NAMALWA (cell line): ENCODE data around the gene RAB15.
"Not testable (repeated sequence)": the region's sequence is repeated elsewhere in the genome, so short reads cannot be mapped to it uniquely, and the experiment has no call there.

Experiments used
- DNase-seq: peaks from one replicate; pipeline ENCODE4 v3.0.0-alpha.2; 2015; ENCODE audit warnings: low spot score

Gene RAB15

DNA sequence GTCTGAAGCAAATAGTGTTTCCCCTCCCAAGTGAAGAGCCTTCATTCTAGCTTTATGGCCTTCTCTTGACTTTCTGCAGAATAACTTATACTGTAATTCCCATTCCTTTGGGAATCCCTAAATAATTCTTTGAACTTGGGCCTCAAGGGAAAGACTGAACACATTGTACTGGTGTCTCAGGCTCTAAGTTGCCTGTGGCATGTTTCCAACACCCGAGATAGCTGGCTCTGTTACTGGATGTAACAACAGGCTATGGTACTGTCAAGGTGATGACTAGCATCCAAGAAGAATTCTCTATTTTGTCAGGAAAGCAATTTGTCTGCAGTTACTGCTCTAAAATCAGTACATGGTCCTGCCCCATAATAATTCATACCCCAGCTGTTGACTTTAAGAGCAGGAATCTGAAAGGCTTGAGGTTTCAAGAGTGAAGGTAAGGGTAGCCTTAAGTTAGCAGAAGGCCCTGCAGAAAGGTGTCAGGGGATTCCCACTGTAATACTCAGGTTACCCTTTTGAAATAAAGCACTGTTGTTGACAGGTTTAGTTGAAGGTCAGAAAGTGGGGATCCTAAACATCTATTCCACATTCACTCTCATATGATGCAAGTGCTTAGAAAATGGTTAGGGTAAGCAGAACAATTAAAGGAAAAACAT, 34.8 kb downstream of the RAB15 start:
- DNase-seq = no peak

DNA sequence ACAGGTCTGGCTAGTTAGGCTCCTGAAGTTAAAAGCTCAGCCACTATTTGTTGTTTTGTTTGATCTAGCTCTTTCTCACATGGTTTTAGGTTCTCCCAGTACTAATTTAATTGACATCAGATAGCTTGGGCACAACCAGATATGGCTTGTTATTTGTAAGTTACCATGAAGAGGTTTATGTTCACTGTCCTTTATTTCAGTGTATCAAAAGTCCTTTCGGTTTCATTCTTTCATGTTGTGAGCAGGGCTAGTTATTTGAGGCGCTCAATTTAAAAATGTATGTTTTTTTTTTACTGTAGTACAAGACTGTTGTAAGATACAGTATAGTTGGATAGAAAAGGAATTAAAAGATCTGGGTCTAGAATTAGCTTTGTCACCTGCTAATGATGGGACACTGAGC, 36.6 kb downstream of the RAB15 start:
- DNase-seq = no peak

GRCh38 chr14:64934338-64934929, 37.7 kb downstream of the RAB15 start:
- no peak for DNase-seq

- no peak for DNase-seq
These were observed 39.9 kb downstream of the RAB15 start for GRCh38 chr14:64932231-64932630.

DNA sequence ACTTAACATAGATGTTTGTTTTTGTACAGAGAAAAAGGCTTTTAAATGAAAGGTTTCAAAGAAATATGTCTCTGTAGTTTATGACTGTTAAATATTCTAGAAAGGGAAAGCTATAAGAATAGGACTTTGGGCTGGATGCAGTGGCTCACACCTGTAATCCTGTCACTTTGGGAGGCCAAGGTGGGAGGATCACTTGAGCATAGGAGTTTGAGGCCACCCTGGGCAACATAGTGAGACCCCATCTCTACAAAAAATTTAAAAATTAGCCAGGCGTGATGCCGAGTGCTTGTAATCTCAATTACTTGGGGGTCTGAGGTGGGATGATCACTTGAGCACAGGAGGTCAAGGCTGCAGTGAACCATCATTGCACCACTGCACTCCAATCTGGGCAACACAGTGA, 41.0 kb downstream of the RAB15 start:
- DNase-seq = no peak

- DNase-seq = no peak
These were observed 41.9 kb downstream of the RAB15 start for GRCh38 chr14:64930085-64930843.

GRCh38 chr14:64929014-64929359, 43.1 kb downstream of the RAB15 start:
- DNase-seq = no peak

DNA sequence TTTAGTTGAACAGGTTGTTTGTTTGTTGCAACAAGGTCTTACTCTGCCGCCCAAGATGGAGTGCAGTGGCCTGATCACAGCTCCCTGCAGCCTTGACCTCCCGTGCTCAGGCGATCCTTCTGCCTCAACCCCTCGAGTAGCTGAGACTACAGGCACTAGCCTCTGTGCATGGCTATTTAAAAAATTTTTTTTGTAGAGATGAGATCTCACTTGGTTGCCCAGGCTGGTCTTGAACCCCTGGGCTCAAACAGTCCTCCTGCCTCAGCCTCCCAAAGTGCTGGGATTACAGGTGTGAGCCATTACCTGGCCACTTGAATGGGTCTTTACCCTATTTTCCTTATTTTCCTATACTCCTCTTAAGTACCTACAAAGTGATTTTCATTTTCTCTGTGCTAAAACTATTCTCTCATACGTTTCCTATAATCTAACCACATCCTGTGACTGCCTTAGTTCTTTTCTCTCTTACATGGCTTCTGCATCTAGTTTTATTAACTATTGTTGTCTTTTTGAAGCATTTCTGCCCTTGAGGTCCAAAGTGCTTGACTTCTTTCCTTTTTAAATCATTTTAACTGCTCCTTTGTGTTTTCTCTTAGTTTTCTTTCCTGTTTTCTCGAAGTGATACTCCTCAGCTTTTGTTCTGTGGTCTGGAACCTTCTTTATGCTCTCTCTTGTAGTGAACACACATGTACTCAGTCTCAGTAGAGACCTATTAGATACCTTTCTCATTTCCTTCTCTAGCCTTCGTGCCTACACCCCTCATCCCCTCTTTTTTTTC, 43.7 kb downstream of the RAB15 start:
- no peak for DNase-seq

DNA sequence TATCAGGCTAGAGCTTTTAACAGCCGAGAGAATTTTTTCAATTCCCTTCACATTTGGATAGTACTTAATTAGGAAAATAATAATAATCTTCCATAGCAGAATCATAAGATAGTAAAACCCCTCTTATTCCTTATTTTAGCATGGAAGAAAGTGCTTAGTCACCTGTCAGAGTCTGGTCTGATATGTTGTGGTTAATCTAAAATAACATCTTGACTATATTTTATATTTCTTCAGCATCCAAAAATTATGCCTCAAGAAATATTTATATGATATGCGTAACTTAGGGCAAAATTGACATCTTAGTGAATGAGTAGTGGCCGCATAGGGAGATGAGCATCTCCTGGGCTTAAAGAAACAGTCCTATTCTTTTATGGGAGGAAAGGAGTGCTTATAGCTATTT, 45.1 kb downstream of the RAB15 start:
- no peak for DNase-seq

DNA sequence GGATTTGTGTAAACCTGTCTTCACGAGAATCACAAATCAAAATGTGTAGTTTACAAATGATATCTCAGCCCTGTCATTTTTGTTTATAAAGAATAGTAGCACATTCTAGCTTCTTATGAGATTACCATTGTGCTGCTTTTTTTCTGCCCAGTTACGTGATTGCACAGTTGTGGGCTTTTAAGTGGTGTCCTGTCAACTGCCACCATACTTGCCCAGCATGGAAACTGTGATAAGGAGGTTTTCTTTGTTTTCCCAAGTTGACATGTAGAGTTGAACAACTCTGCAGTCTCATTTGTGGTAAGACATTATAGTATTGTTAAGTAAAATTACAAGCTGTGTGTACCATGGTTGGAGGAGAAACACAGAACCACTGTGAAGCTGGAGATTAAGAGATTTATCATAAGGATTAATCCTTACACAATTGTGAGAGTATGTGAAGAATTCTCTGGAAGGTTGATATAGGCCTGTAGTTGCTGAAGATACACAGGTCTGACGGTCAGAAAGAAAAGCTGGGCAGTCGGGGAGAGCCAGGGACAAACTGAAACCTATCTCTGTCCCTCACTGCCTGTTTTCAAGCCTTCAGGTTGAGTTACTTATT, 45.6 kb downstream of the RAB15 start:
- no peak for DNase-seq

DNA sequence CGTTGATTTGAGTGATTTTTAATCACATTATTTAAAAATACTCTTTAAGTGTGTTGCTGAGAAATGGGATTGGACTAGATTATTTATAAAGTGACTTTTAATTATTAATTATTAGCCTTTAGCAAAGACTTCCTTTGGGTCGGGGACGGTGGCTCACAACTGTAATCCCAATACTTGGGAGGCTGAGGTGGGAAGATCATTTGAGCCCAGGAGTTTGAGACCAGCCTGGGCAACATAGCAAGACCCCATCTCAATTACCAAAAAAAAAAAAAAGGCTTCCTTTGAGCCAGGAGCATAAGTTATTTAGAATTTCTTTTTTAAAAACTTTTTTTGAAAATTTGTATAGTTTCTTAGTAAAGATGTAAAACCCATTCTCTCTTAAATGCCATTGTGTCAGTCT, 49.1 kb downstream of the RAB15 start:
- no peak for DNase-seq

DNA sequence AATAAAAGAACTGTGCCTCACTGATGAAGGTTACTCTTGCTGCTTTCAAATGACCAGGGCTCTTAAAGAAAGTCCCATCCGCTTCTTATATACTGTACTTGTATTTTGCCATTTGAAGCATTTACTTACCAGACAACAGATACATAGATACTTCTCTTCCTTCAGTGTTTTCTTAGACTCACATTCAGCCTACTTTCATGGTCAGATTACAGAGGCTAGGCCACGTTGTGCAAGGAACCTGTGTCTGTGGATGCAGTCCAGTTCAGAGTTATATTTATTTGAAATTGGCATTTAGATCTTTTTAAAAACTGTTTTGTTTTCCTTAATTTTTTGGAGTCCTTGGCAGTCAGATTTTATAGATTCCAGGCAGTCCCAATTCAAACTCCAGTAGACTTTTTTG, 51.7 kb downstream of the RAB15 start:
- no peak for DNase-seq

- DNase-seq = no peak
These were observed 52.5 kb downstream of the RAB15 start for GRCh38 chr14:64919618-64920017.

DNA sequence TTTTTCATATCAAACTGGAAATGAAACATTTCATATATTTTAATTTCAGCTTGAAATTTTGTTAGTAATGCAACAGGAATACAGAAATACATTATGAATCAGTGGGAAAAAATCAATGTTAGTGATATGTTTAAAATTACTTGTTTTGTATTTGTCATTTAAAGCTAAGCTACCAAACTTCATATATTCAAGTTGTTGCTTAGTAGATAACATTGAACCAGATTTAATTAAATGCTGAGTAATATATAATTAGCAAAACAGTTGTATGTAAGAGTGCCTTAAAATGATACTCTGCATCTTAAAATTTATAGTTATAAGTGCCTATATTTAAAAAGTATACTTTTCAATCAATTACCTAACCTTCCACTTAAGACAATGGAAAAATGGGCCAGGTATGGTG, 52.9 kb downstream of the RAB15 start:
- no peak for DNase-seq

- DNase-seq = no peak
These were observed 53.9 kb downstream of the RAB15 start for GRCh38 chr14:64918216-64918615.

- no peak for DNase-seq
These were observed 56.3 kb downstream of the RAB15 start for GRCh38 chr14:64915797-64916196.

GRCh38 chr14:64915029-64915424, 57.1 kb downstream of the RAB15 start:
- no peak for DNase-seq

DNA sequence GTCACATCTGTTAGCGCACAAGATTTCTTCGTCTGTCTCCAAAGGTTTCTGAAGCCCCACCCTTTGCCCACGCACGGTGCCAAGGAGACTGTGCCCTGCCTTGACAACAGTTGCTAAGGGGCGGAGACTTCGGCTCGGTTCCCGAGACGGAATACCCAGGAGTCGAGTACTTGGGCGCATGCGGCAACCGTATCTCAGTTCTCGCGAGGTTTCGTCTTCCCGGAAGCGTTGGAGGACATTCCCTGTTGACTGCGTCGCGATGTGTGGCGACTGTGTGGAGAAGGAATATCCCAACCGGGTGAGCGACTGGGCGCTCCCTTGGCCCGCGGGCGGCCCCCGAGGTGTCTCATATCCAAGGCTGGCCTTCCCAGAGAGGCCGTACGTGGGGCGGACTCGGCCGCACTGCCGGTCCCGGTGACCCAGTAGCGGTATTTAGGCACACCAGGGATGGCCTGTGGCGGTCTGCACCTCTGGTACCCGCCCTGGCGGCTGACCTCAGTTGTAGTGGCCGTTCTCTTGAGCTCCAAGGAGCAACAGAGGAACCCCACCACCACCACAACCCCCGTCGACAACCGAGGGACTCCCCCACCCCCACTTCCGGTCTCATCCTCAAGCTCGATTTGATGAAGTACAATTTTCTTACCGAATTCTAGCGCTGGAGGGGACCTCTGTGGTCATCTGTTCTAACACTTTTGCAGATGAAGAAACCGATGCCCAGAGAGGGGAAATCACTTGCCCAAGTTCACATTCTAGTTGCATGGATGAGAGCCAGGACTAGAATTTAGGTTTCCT, 57.7 kb downstream of the RAB15 start, which contains the start of gene CHURC1:
Gene CHURC1 (plus strand): TSS at position 219 of the 792 bp plus-strand sequence. CDS start 41 bp downstream, at position 260.
- peak; percentile 96 for DNase-seq

DNA sequence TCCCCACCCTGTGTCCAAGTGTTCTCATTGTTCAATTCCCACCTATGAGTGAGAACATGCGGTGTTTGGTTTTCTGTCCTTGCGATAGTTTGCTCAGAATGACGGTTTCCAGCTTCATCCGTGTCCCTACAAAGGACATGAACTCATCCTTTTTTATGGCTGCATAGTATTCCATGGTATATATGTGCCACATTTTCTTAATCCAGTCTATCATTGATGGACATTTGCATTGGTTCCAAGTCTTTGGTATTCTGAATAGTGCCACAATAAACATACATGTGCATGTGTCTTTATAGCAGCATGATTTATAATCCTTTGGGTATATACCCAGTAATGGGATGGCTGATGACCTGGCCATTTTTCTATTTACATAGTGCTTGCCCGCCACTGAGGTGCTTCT, 58.7 kb downstream of the RAB15 start:
- DNase-seq = not testable (repeated sequence)

GRCh38 chr14:64912261-64912660, 59.9 kb downstream of the RAB15 start:
- DNase-seq = no peak

DNA sequence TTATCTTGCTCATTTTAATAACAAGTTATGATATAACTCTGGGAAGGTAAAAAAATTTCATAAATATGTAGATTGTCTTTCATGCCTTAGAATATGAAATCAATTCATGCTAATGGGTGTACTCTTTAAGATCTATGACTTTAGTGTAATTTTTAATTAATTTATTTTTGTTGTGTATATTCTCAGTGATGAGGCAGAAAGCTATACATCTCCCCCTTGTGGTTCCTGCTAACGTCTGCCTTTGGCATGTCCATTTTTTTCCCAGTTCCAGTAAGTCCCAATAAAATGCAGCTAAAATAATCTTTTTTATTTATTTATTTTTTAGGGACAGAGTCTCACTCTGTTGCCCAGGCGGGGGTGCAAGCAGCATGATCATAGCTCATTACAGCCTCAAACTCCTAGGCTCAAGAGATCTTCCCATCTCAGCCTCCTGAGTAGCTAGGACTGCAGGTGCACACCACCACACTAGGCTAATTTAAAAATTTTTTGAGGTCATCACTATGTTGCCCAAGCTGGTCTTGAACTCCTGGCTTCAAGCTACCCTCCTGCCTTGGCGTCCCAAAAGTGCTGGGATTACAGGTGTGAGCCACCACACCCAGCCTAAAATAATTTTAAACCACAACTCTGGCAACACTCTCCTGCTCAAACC, 61.2 kb downstream of the RAB15 start:
- DNase-seq = no peak
